ENCODE data around the gene MARCHF2.

- TF ChIP-seq, protein P1, sequence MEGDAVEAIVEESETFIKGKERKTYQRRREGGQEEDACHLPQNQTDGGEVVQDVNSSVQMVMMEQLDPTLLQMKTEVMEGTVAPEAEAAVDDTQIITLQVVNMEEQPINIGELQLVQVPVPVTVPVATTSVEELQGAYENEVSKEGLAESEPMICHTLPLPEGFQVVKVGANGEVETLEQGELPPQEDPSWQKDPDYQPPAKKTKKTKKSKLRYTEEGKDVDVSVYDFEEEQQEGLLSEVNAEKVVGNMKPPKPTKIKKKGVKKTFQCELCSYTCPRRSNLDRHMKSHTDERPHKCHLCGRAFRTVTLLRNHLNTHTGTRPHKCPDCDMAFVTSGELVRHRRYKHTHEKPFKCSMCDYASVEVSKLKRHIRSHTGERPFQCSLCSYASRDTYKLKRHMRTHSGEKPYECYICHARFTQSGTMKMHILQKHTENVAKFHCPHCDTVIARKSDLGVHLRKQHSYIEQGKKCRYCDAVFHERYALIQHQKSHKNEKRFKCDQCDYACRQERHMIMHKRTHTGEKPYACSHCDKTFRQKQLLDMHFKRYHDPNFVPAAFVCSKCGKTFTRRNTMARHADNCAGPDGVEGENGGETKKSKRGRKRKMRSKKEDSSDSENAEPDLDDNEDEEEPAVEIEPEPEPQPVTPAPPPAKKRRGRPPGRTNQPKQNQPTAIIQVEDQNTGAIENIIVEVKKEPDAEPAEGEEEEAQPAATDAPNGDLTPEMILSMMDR (IDR thresholded peaks at IDR 0.05): no peak
- TF ChIP-seq ZFX (IDR thresholded peaks at IDR 0.05; ENCODE audit: borderline replicate concordance): no peak
These were observed 15.3 kb upstream of the MARCHF2 start for GRCh38 chr19:8397746-8398310.
